SK-N-MC (cell line): ENCODE data around the gene ZDHHC16.
"Not testable (repeated sequence)": the region's sequence is repeated elsewhere in the genome, so short reads cannot be mapped to it uniquely, and the experiment has no call there.

Source experiments
- DNase-seq: peaks from one replicate; pipeline ENCODE4 v3.0.0-alpha.2; 2011; ENCODE audit warnings: low read depth, low spot score
- H3K27ac ChIP-seq: fragments of 200-600 bp; sonication (generic); 2 replicates; pipeline ENCODE4 v1.5.1; 2016; ENCODE audit warnings: mixed run types
- H3K36me3 ChIP-seq: fragments of 200-600 bp; sonication (generic); 2 replicates; pipeline ENCODE4 v1.6.1; 2017; ENCODE audit warnings: antibody characterized with exemption, low read length, mixed read lengths; ENCODE audit not compliant: insufficient read depth
- H3K4me3 ChIP-seq: fragments of 200-600 bp; sonication (generic); 2 replicates; pipeline ENCODE4 v1.5.1; 2016
- H3K9ac ChIP-seq: fragments of 200-600 bp; sonication (generic); 2 replicates; pipeline ENCODE4 v1.8.0; 2017; ENCODE audit warnings: mixed run types, mixed read lengths; ENCODE audit not compliant: insufficient read length
- H3K9me3 ChIP-seq: fragments of 200-600 bp; sonication (generic); 2 replicates; pipeline ENCODE4 v1.6.1; 2017; ENCODE audit warnings: low read depth, mild to moderate bottlenecking, antibody characterized with exemption, low read length, moderate library complexity, mixed read lengths
- EZH2 ChIP-seq: fragments of 200-600 bp; sonication (generic); IDR thresholded peaks from one replicate; pipeline ENCODE4 v1.6.1; 2017; ENCODE audit warnings: antibody characterized with exemption
- FOXP2 ChIP-seq: optimal IDR thresholded peaks from 2 replicates; pipeline ENCODE3; 2011; ENCODE audit warnings: mild to moderate bottlenecking, moderate library complexity; ENCODE audit not compliant: insufficient read depth; ENCODE audit errors: extremely low read length, control extremely low read depth
- POLR2AphosphoS5 ChIP-seq: IDR thresholded peaks from 2 replicates; pipeline ENCODE4 v1.6.1; 2012; ENCODE audit warnings: mild to moderate bottlenecking, low read depth, low read length, borderline replicate concordance

ZDHHC16 gene

DNA sequence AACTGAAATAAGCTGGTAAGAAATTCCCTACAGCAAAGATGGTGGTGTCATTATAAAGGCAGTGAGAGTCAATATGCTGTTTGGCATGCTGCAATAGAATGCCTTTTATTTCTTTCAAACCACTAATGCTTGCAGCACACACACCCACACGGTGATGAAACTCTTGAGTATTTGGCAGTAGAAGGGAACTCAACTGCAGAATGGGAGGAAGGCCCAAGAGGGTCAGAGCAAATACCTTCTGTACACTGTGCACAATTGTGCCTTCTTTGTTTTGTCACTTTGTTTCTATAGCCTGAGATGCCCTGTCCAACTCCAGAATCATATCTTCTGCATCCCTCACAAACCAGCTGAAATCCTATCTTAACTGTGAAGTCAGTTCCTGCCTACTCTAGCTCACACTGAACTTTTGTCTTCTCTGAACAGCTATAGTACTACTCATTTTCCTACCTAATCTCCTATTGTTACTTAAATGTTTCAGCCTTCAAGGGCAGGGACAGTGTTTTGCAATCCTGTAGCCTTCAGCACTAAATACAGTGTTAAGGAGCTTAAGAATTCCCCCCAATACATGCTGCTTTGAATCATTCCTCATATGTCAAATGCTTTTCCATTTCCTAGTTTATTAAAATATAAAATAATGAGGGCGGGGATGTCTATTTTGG lies 30.1 kb downstream of the ZDHHC16 start:
- no peak overlapping the region for H3K9ac ChIP-seq
- H3K27ac ChIP-seq: no peak overlapping the region

GRCh38 chr10:97479410-97479809 lies 33.4 kb downstream of the ZDHHC16 start:
- H3K9ac ChIP-seq, H3K9me3 ChIP-seq, DNase-seq, H3K4me3 ChIP-seq, H3K27ac ChIP-seq: not testable (repeated sequence)
- peaks cover 32% of the 10 kb centered on the region for H3K36me3 ChIP-seq

More for the DNA sequence above, 30.1 kb downstream of the ZDHHC16 start:
- Histone ChIP-seq H3K36me3 (peaks cover 38% of the 10 kb centered on the region), H3K4me3 (no peak overlapping the region), H3K9me3 (no peaks in the 10 kb centered on the region)
- TF ChIP-seq EZH2 (no peak), POLR2AphosphoS5 (no peak), FOXP2 (no peak)
- no peak for DNase-seq

DNA sequence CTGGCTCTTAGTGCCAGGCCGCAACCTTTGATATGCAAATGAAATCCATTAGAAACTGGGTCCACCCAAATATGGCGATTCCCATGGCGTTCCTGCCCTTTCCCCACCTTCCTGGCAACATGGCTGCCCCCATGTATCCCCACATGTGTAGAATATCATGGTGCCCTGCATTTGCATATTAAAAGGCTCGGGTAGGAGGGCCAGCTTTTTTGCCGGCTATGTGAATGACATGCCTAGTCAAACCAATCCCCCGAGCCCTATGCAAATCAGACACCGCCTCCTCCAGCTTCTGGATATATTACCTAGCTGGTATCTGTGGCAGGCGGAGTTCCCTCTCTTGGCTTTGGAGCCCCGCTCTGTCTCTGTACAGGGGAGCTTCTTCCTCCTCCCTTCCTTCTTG lies 34.0 kb downstream of the ZDHHC16 start:
- TF ChIP-seq POLR2AphosphoS5: no peak
- no peak for TF ChIP-seq FOXP2
- TF ChIP-seq EZH2: no peak
- H3K4me3 ChIP-seq: no peak overlapping the region
- no peaks in the 10 kb centered on the region for H3K9me3 ChIP-seq
- no peak for DNase-seq
- H3K27ac ChIP-seq: no peak overlapping the region
- peaks cover 27% of the 10 kb centered on the region; the same call in 1 of the 2 replicates for H3K36me3 ChIP-seq
- no peak overlapping the region for H3K9ac ChIP-seq

DNA sequence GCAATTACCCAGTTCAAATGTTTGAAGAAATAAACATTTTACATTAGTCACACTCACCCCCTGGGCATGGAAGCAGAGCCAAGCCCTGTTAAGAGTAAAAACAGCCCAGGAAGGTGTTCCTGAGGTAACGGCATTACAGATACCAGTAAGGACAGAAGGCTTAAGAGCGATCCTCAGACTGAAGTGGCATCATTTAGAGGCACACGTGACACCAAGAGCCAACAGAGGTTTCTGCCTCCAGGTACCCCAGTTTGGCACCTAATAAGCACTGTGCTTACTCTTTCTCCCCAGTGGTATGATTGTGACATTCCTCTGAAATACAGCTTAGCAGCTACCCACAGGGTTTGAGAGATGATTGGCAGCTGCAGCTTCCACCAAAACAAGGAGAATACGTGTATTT lies 35.1 kb downstream of the ZDHHC16 start:
- TF ChIP-seq FOXP2 (no peak), EZH2 (no peak), POLR2AphosphoS5 (no peak)
- H3K27ac ChIP-seq: no peak overlapping the region
- H3K36me3 ChIP-seq: peaks cover 20% of the 10 kb centered on the region; the same call in 1 of the 2 replicates
- no peaks in the 10 kb centered on the region for H3K9me3 ChIP-seq
- no peak for DNase-seq
- H3K4me3 ChIP-seq: no peak overlapping the region
- H3K9ac ChIP-seq: no peak overlapping the region

GRCh38 chr10:97482381-97482780 lies 36.4 kb downstream of the ZDHHC16 start:
- no peak for TF ChIP-seq FOXP2
- no peak for TF ChIP-seq POLR2AphosphoS5
- no peak for TF ChIP-seq EZH2
- Histone ChIP-seq H3K9ac (no peak overlapping the region), H3K9me3 (no peaks in the 10 kb centered on the region), H3K4me3 (no peak overlapping the region), H3K27ac (no peak overlapping the region), H3K36me3 (peaks cover 12% of the 10 kb centered on the region; the same call in 1 of the 2 replicates)
- no peak for DNase-seq

- DNase-seq: no peak
- Histone ChIP-seq H3K9me3 (no peaks in the 10 kb centered on the region), H3K9ac (no peak overlapping the region), H3K27ac (no peak overlapping the region), H3K4me3 (no peak overlapping the region), H3K36me3 (peaks cover 5% of the 10 kb centered on the region; the same call in 1 of the 2 replicates)
- TF ChIP-seq EZH2: no peak
- TF ChIP-seq POLR2AphosphoS5: no peak
- TF ChIP-seq FOXP2: no peak
Measured at GRCh38 chr10:97483506-97483905, 37.5 kb downstream of the ZDHHC16 start.

DNA sequence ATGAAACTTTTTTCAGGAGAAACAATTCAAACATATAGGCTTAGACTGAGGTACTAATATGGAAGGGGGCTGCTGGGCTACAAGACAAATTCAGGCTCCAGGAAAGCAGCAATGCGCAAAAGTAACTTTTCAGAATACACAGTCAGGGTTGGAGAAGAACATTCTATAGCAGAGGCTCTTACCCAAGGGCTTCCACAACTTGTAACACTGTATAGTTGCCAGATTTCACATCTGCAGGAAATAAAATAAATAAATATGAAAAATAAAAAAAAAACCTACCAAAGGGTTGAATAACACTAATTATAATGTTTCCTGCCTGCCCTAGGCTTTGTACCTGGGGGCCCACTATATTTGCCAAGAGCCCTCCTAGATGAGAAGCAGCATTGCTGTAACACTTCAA lies 37.9 kb downstream of the ZDHHC16 start:
- no peaks in the 10 kb centered on the region for H3K9me3 ChIP-seq
- no peak overlapping the region for H3K4me3 ChIP-seq
- no peak for DNase-seq
- no peak overlapping the region for H3K9ac ChIP-seq
- no peak overlapping the region for H3K27ac ChIP-seq
- TF ChIP-seq POLR2AphosphoS5: no peak
- TF ChIP-seq FOXP2: no peak
- TF ChIP-seq EZH2: no peak
- peaks cover 5% of the 10 kb centered on the region; the same call in 1 of the 2 replicates for H3K36me3 ChIP-seq

- no peaks in the 10 kb centered on the region for H3K9me3 ChIP-seq
- H3K27ac ChIP-seq: no peak overlapping the region
- H3K4me3 ChIP-seq: no peak overlapping the region
- no peak for TF ChIP-seq POLR2AphosphoS5
- no peak for TF ChIP-seq FOXP2
- TF ChIP-seq EZH2: no peak
- DNase-seq: no peak
- peaks cover 4% of the 10 kb centered on the region; the same call in 1 of the 2 replicates for H3K36me3 ChIP-seq
- H3K9ac ChIP-seq: no peak overlapping the region
Measured at GRCh38 chr10:97485647-97486281, 39.8 kb downstream of the ZDHHC16 start.

DNA sequence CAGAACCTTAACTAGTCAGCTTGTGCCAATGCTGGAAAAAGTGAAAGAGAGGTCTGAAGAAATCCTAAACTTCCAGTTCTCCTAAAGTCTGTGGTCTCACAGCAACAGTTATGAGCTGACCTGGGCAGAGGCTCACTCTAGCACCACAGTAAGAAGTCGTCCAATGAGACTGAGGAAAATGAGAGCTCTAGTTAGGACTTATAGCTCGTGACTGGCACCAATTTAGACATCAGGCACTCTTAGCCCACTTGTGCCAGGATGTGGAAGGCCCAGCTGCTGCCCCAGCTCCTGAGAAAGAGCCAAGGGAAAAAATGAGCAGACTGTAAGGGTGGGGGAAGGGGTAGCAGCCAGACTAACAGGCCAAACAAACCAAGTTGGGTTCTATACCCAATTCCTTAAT lies 44.6 kb downstream of the ZDHHC16 start:
- Histone ChIP-seq H3K9ac (no peak overlapping the region), H3K4me3 (no peak overlapping the region), H3K36me3 (no peaks in the 10 kb centered on the region), H3K27ac (no peak overlapping the region), H3K9me3 (no peaks in the 10 kb centered on the region)
- no peak for DNase-seq
- TF ChIP-seq POLR2AphosphoS5 (no peak), FOXP2 (no peak), EZH2 (no peak)
